ENCODE results near the gene SLC35F4.
"Not testable (repeated sequence)": the region's sequence is repeated elsewhere in the genome, so short reads cannot be mapped to it uniquely, and the experiment has no call there.

The SLC35F4 gene

DNA sequence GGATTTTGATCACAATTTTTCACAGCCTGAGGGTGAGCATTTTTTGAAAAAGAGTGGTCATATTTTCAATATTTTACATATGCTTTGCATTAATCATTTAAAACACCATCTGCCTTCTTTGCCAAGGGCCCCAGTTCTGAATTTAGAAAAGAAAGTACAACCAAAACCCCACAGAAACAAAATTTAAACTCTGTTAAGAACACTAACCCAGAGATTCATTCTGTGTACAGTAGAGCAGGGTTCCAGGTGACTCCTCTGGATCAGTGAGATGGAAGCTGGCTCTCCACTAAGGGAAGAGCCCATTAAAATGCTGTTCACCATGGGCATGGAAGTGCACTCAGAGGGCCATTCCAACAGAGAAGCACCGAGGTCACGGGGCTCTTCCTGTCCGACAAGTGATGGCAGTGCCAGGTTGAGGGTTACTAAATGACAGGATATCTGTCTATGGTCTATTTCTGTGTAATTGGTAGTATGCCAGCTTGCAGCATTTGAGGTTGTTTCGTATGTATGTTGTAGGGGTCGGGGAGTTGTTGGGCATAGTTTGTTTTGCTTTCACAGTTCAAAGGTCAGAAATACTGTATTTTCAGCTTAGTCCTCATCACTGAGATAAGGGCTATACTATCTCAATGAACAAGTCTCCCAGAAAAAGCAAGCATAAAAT lies 95.9 kb downstream of the SLC35F4 start:
- H3K4me3 ChIP-seq (ENCODE audit: low read depth, low read length): no peak overlapping the region
- TF ChIP-seq, protein P1, sequence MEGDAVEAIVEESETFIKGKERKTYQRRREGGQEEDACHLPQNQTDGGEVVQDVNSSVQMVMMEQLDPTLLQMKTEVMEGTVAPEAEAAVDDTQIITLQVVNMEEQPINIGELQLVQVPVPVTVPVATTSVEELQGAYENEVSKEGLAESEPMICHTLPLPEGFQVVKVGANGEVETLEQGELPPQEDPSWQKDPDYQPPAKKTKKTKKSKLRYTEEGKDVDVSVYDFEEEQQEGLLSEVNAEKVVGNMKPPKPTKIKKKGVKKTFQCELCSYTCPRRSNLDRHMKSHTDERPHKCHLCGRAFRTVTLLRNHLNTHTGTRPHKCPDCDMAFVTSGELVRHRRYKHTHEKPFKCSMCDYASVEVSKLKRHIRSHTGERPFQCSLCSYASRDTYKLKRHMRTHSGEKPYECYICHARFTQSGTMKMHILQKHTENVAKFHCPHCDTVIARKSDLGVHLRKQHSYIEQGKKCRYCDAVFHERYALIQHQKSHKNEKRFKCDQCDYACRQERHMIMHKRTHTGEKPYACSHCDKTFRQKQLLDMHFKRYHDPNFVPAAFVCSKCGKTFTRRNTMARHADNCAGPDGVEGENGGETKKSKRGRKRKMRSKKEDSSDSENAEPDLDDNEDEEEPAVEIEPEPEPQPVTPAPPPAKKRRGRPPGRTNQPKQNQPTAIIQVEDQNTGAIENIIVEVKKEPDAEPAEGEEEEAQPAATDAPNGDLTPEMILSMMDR (IDR thresholded peaks at IDR 0.05; ENCODE audit: borderline replicate concordance, insufficient read depth, low read depth, low read length): no peak

DNA sequence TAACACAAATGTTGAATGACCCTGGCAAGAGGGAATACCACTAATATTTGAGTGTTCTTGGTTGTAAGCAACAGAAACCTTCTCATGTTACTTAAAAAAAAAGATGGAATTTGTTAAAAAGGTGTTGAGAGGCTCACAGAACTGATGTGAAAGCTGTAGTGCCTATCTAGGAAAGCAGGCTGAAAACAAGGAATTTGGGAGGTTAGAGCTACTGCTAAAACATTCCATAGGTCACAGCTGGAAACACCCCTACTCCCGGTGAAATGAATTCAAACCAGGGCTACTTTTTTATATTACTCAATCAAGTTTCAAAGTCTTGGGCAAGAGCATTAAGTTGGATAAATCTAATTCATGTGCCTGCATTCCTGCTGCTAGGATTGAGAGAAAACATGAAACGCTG lies 104.1 kb downstream of the SLC35F4 start:
- TF ChIP-seq, protein P1 (IDR thresholded peaks at IDR 0.05; ENCODE audit: borderline replicate concordance, insufficient read depth, low read depth, low read length): no peak
- no peak overlapping the region for H3K4me3 ChIP-seq (ENCODE audit: low read depth, low read length)

DNA sequence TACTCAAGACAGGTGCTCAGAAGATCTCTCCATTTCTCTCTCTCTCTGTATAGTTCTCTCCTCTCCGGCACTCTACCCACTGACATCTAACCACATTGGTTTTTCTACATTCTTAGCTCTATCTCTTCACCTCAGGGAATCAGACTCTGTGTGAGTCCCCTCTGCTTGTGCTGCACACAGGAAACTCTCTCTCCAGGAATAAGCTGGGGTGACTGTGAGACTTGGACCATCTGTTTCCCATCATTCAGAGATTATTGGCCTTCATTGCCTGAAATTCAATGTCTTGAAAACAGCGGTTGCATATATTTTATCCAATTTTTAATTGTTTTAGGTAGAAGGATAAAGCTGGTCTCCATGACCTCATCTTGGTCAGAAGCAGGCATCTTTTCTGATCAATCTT lies 105.0 kb downstream of the SLC35F4 start:
- TF ChIP-seq, protein P1 (IDR thresholded peaks at IDR 0.05; ENCODE audit: borderline replicate concordance, insufficient read depth, low read depth, low read length): no peak

DNA sequence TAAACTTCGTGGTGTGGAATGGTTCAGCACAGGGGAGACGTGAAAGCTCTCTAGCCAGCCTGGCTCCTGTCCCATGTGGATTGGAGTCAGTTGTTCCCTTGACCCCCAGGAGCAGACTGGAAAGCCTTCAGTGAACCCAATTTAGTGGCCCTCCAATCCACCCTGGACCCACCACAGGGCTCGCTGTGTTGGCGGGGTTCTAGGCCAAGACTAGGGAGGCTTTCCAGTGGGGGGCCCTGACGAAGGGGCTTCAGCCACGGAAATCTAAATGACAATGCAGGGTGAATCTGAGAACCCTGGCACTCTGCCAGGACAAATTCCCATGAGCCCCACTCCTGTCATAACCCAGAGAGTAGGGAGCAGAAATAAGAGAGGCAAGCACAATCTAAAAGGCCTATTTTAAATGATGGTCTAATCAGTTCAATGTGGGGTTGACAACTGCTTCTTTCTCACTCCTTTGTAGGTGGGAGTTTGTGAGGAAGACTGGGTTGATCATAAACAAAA lies 110.8 kb downstream of the SLC35F4 start:
- TF ChIP-seq, protein P1 (IDR thresholded peaks at IDR 0.05; ENCODE audit: borderline replicate concordance, insufficient read depth, low read depth, low read length): no peak
- no peak overlapping the region for H3K4me3 ChIP-seq (ENCODE audit: low read depth, low read length)

More for the DNA sequence above, 105.0 kb downstream of the SLC35F4 start:
- no peak overlapping the region for H3K4me3 ChIP-seq (ENCODE audit: low read depth, low read length)

DNA sequence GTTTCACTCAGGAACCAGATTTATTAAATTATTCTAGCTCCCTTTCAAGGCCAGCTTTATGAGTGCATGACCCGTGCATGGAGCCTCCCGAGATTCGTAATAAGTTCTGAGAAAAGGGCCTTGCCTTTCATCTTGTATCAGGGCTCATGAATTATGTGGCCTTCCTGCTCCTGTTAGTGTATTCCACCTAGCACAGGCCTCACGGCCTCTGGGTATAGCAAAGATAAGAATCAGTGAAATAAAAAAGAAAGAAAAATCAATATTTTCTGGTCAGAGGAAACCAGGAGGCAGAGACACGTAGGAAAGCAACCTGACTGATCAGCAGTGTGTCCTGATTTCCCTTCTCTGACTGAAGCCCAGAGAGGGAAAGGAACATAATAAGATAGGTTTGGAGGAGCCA lies 111.4 kb downstream of the SLC35F4 start:
- no peak overlapping the region for H3K4me3 ChIP-seq (ENCODE audit: low read depth, low read length)
- TF ChIP-seq, protein P1 (IDR thresholded peaks at IDR 0.05; ENCODE audit: borderline replicate concordance, insufficient read depth, low read depth, low read length): no peak

DNA sequence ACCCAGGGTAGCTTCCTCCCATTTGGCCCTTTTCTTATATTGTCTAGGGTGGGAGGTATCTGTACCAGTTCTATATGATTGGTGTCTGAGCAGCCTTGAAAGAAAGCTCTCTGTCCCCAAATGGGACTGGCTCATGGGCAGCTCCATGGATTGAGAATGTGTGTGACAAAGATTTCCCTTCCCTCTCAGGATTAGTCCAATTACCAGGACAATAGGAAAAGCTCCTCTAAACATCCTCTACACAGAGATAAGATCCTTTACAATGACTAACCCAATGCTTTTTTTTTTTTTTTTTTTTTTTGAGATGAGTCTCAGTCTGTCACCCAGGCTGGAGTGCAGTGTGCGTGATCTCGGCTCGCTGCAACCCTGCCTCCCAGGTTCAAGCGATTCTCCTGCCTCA lies 112.1 kb downstream of the SLC35F4 start:
- H3K4me3 ChIP-seq (ENCODE audit: low read depth, low read length): no peak overlapping the region
- TF ChIP-seq, protein P1 (IDR thresholded peaks at IDR 0.05; ENCODE audit: borderline replicate concordance, insufficient read depth, low read depth, low read length): no peak

DNA sequence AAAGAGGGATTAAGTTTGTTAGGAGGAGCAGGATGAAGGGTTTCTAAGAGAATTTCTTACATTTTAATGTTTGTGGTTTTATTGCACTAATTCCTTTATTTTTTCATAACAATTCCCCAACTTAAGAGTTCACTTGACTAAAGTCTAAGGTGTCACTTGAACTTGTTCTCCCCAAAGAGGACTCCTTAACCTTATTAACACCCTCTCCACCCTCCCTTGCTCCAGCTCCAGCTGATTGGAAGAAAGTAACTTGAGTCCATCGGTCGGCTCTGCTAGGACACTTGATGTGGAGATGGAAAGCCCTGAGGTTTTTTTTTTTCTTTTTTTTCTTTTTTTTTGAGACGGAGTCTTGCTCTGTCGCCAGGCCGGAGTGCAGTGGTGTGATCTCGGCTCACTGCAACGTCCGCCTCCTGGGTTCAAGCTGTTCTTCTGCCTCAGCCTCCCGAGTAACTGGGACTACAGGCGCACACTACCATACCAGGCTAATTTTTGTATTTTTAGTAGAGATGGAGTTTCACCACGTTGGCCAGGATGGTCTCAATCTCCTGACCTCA lies 113.7 kb downstream of the SLC35F4 start:
- not testable (repeated sequence) for H3K4me3 ChIP-seq (ENCODE audit: low read depth, low read length)

Data from GM12875 (cell line).